Liver (tissue), 9 donors: ENCODE data around the gene OSTF1. TPM values are rescaled to one million over a fixed set of nuclear protein-coding genes. Genes with fewer than 3 reads are reported as not detected.

ENCODE experiments used
- DNase-seq: peaks from one replicate; pipeline ENCODE4 v3.0.0-alpha.2; 2017; ENCODE audit warnings: low spot score
- H3K27ac ChIP-seq, 2 donors: one replicate each; pipeline ENCODE4 v1.7.0; 2013; ENCODE audit warnings: inconsistent platforms in 2 of 2, low read length in 2 of 2, control low read depth in 1 of 2, low read depth in 1 of 2, mild to moderate bottlenecking in 1 of 2
- H3K27me3 ChIP-seq, 4 donors: one replicate each; pipeline versions ENCODE4 v1.6.1 to v1.7.0; 2013; ENCODE audit warnings: low read length in 3 of 4, inconsistent platforms in 1 of 4, mild to moderate bottlenecking in 1 of 4, moderate library complexity in 1 of 4; ENCODE audit not compliant: control insufficient read depth in 4 of 4, insufficient read depth in 4 of 4
- H3K36me3 ChIP-seq, 4 donors: one replicate each; pipeline versions ENCODE4 v1.6.1 to v1.7.0; 2013; ENCODE audit warnings: low read length in 3 of 4, mild to moderate bottlenecking in 3 of 4, low read depth in 1 of 4, moderate library complexity in 1 of 4; ENCODE audit not compliant: control insufficient read depth in 4 of 4, insufficient read depth in 3 of 4
- H3K4me1 ChIP-seq, 4 donors: one replicate each; pipeline versions ENCODE4 v1.6.1 to v1.7.0; 2013; ENCODE audit warnings: low read length in 3 of 4, mild to moderate bottlenecking in 3 of 4, moderate library complexity in 1 of 4; ENCODE audit not compliant: control insufficient read depth in 4 of 4, insufficient read depth in 4 of 4
- H3K4me3 ChIP-seq, 3 donors: one replicate each; pipeline versions ENCODE4 v1.6.1 to v1.7.0; 2013; ENCODE audit warnings: low read length in 3 of 3, control low read depth in 1 of 3, low read depth in 1 of 3, mild to moderate bottlenecking in 1 of 3
- H3K9ac ChIP-seq, 2 donors: one replicate each; pipeline ENCODE4 v1.7.0; 2013; ENCODE audit warnings: low read length in 2 of 2, mild to moderate bottlenecking in 2 of 2, moderate library complexity in 2 of 2, control low read depth in 1 of 2, low read depth in 1 of 2
- H3K9me3 ChIP-seq, 4 donors: one replicate each; pipeline versions ENCODE4 v1.6.1 to v1.7.0; 2013; ENCODE audit warnings: low read length in 3 of 4; ENCODE audit not compliant: control insufficient read depth in 4 of 4
- EGR1 ChIP-seq, 2 donors: IDR thresholded peaks; 2 replicates each; pipeline ENCODE4 v1.6.1; 2016 to 2018; ENCODE audit warnings: antibody characterized with exemption in 2 of 2, low read depth in 2 of 2
- FOXA1 ChIP-seq: IDR thresholded peaks from 2 replicates; pipeline ENCODE4 v1.6.1; 2016; ENCODE audit warnings: antibody characterized with exemption
- GABPA ChIP-seq, 2 donors: IDR thresholded peaks in 1 of 2; conservative IDR thresholded peaks in 1 of 2; 2 replicates each; pipeline ENCODE4 v1.6.1; 2016; ENCODE audit warnings: antibody characterized with exemption in 2 of 2, mild to moderate bottlenecking in 1 of 2, moderate library complexity in 1 of 2
- HNF4G ChIP-seq: IDR thresholded peaks from 2 replicates; pipeline ENCODE4 v1.6.1; 2016; ENCODE audit warnings: antibody characterized with exemption
- NR2F2 ChIP-seq: IDR thresholded peaks from 2 replicates; pipeline ENCODE4 v1.6.1; 2016; ENCODE audit warnings: antibody characterized with exemption
- RAD21 ChIP-seq, 2 donors: IDR thresholded peaks; 2 replicates each; pipeline ENCODE4 v1.6.1; 2016; ENCODE audit warnings: antibody characterized with exemption in 2 of 2, mild to moderate bottlenecking in 2 of 2
- RXRA ChIP-seq, 2 donors: IDR thresholded peaks; 2 replicates each; pipeline ENCODE4 v1.6.1; 2017 to 2018; ENCODE audit warnings: antibody characterized with exemption in 2 of 2, mild to moderate bottlenecking in 1 of 2
- SP1 ChIP-seq: IDR thresholded peaks from 2 replicates; pipeline ENCODE4 v1.6.1; 2018; ENCODE audit warnings: antibody characterized with exemption, mild to moderate bottlenecking
- TAF1 ChIP-seq: conservative IDR thresholded peaks from 2 replicates; pipeline ENCODE4 v1.6.1; 2016; ENCODE audit warnings: antibody characterized with exemption, mild to moderate bottlenecking
- ZBTB33 ChIP-seq: IDR thresholded peaks from 2 replicates; pipeline ENCODE4 v1.6.1; 2016; ENCODE audit warnings: antibody characterized with exemption
- WGBS: extraction: QIAGEN DNeasy Blood & Tissue Kit; methylation state at CpG from one replicate; pipeline ENCODE4 v1.1.7; 2013; 5-methylcytosine and 5-hydroxymethylcytosine counted together
- polyA plus RNA-seq, 2 donors: library from polyadenylated mRNA; stranded (reverse) in 1 of 2; unstranded in 1 of 2; fragments of 200-250 nt in 1 of 2; fragments of >200 nt in 1 of 2; fragmentation: Nextera tagmentation in 1 of 2; extraction: Ambion mirVana in 1 of 2; gene quantifications; one replicate each; pipeline versions ENCODE4 v1.2.1 to v1.2.3, GENCODE V29; 2013 to 2015
- total RNA-seq, 2 donors: library from RNA; depleted of rRNA; stranded (reverse); fragments of >200 nt; gene quantifications; one replicate each; pipeline ENCODE4 v1.2.3, GENCODE V29; 2014
- TF ChIP-seq, protein P1 (sequence below): IDR thresholded peaks from 2 replicates; pipeline ENCODE4 v1.6.1; 2016; ENCODE audit warnings: antibody characterized with exemption
- TF ChIP-seq, protein P2 (sequence below): fragments of 150-350 bp; IDR thresholded peaks from 2 replicates; pipeline ENCODE4 v1.5.1; 2017; ENCODE audit warnings: improper control_type of control experiment, low read depth, low read length; ENCODE audit not compliant: missing input control
- TF ChIP-seq, protein P3 (sequence below): IDR thresholded peaks from 2 replicates; pipeline ENCODE4 v1.6.1; 2016; ENCODE audit warnings: antibody characterized with exemption
- donor health status: healthy.
- donor health status: healthy.
- donor health status: healthy.
- donor health status: healthy.
- donor health status: healthy.

OSTF1 gene
- total and polyA plus RNA-seq, 4 donors, result 19.8 to 29.7 (median 26.9) TPM

- H3K9ac ChIP-seq, result no peak overlapping the region
- DNase-seq, result no peak
- H3K36me3 ChIP-seq, result peaks cover 0 to 3% (median under 1%) of the 10 kb centered on the region in 4 donors
- 97% methylated on average over 9 of the region's 9 CpGs for WGBS
- no peak overlapping the region for H3K4me3 ChIP-seq
- no peak overlapping the region for H3K27ac ChIP-seq
- peaks cover 0 to 3% (median 0%) of the 10 kb centered on the region in 4 donors for H3K4me1 ChIP-seq
- H3K27me3 ChIP-seq, result no peaks in the 10 kb centered on the region
- TF ChIP-seq GABPA (IDR thresholded peaks at IDR 0.05 in 1 of 2, conservative IDR thresholded peaks at IDR 0.05 in 1 of 2), result no peak
- TF ChIP-seq, protein P1, sequence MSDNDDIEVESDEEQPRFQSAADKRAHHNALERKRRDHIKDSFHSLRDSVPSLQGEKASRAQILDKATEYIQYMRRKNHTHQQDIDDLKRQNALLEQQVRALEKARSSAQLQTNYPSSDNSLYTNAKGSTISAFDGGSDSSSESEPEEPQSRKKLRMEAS, result no peak
- TF ChIP-seq, protein P2, sequence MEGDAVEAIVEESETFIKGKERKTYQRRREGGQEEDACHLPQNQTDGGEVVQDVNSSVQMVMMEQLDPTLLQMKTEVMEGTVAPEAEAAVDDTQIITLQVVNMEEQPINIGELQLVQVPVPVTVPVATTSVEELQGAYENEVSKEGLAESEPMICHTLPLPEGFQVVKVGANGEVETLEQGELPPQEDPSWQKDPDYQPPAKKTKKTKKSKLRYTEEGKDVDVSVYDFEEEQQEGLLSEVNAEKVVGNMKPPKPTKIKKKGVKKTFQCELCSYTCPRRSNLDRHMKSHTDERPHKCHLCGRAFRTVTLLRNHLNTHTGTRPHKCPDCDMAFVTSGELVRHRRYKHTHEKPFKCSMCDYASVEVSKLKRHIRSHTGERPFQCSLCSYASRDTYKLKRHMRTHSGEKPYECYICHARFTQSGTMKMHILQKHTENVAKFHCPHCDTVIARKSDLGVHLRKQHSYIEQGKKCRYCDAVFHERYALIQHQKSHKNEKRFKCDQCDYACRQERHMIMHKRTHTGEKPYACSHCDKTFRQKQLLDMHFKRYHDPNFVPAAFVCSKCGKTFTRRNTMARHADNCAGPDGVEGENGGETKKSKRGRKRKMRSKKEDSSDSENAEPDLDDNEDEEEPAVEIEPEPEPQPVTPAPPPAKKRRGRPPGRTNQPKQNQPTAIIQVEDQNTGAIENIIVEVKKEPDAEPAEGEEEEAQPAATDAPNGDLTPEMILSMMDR, result no peak
- TF ChIP-seq HNF4G, result no peak
- TF ChIP-seq RXRA (IDR thresholded peaks at IDR 0.05), result no peak
- TF ChIP-seq ZBTB33, result no peak
- no peaks in the 10 kb centered on the region for H3K9me3 ChIP-seq
Measured at GRCh38 chr9:75183306-75183705, 95.0 kb downstream of the OSTF1 start.

GRCh38 chr9:75184471-75184870, 96.2 kb downstream of the OSTF1 start:
- Histone ChIP-seq H3K27ac (no peak overlapping the region), H3K9ac (no peak overlapping the region), H3K27me3 (no peaks in the 10 kb centered on the region), H3K4me3 (no peak overlapping the region), H3K9me3 (no peaks in the 10 kb centered on the region), H3K36me3 (peaks cover 0 to 2% (median 0%) of the 10 kb centered on the region in 4 donors), H3K4me1 (peaks cover 0 to 3% (median 0%) of the 10 kb centered on the region in 4 donors)
- TF ChIP-seq HNF4G (no peak), GABPA (IDR thresholded peaks at IDR 0.05 in 1 of 2, conservative IDR thresholded peaks at IDR 0.05 in 1 of 2) (no peak), RAD21 (IDR thresholded peaks at IDR 0.05) (no peak), RXRA (IDR thresholded peaks at IDR 0.05) (no peak), EGR1 (IDR thresholded peaks at IDR 0.05; ENCODE audit: low read depth in 2 of 2) (no peak), TAF1 (no peak), NR2F2 (no peak), FOXA1 (no peak), ZBTB33 (no peak), SP1 (no peak)
- TF ChIP-seq, protein P3, sequence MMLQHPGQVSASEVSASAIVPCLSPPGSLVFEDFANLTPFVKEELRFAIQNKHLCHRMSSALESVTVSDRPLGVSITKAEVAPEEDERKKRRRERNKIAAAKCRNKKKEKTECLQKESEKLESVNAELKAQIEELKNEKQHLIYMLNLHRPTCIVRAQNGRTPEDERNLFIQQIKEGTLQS, result no peak
- TF ChIP-seq, protein P2, result no peak
- WGBS, result 81% methylated on average over 3 of the region's 3 CpGs
- DNase-seq, result no peak
